ENCODE data around the gene MSX1. TPM values are rescaled to one million over a fixed set of nuclear protein-coding genes. Genes with fewer than 3 reads are reported as not detected.
"Not testable (repeated sequence)": the region's sequence is repeated elsewhere in the genome, so short reads cannot be mapped to it uniquely, and the experiment has no call there.

Gene MSX1
- total RNA-seq, 4 donors from 2014 or later, result 9.7 to 20.5 (median 14.2) TPM

DNA sequence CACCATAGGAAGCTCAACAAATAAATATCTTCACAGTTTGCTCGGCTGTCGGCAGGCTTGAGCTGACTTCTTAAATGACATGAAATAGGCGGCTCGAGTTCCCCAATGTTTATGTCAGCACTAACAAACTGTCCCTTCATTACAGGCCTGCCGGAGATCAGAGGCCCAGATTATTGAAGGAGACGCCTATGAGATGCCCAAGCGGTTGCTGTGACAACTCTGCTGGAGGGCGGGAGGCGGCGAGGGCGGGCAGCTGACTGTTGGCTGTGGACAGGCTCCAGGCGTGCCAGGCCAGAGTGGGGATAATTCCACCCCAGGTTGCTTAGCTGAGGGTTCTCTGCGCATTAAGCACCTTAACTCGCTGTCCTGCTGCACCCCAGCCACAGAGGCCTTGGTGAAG lies 39.2 kb upstream of the MSX1 start:
- DNase-seq (ENCODE audit: low spot score), result no peak
- ATAC-seq (ENCODE audit: low FRiP score), result no peak
- TF ChIP-seq, protein P1, sequence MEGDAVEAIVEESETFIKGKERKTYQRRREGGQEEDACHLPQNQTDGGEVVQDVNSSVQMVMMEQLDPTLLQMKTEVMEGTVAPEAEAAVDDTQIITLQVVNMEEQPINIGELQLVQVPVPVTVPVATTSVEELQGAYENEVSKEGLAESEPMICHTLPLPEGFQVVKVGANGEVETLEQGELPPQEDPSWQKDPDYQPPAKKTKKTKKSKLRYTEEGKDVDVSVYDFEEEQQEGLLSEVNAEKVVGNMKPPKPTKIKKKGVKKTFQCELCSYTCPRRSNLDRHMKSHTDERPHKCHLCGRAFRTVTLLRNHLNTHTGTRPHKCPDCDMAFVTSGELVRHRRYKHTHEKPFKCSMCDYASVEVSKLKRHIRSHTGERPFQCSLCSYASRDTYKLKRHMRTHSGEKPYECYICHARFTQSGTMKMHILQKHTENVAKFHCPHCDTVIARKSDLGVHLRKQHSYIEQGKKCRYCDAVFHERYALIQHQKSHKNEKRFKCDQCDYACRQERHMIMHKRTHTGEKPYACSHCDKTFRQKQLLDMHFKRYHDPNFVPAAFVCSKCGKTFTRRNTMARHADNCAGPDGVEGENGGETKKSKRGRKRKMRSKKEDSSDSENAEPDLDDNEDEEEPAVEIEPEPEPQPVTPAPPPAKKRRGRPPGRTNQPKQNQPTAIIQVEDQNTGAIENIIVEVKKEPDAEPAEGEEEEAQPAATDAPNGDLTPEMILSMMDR (IDR thresholded peaks at IDR 0.05), result no peak

DNA sequence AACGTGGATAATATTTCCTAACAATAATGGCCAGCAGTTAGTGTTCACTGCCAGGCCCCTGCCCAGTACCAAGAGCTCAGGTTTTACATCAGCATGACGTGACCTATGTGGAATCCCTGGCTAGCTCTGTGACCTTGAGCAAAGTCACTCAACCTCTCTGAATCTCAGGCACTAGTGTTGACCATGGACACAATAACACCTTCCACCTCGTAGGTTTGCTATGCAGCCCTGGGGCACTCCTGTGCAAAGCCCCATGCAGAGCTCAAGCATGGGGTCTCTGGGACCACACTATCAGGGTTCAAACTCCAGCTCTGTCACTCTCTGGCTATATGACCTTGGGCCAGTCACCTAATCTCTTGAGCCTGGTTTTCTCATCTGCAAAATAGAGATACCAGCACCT lies 38.7 kb upstream of the MSX1 start:
- TF ChIP-seq, protein P1 (IDR thresholded peaks at IDR 0.05), result no peak
- DNase-seq (ENCODE audit: low spot score), result no peak
- no peak for ATAC-seq (ENCODE audit: low FRiP score)

DNA sequence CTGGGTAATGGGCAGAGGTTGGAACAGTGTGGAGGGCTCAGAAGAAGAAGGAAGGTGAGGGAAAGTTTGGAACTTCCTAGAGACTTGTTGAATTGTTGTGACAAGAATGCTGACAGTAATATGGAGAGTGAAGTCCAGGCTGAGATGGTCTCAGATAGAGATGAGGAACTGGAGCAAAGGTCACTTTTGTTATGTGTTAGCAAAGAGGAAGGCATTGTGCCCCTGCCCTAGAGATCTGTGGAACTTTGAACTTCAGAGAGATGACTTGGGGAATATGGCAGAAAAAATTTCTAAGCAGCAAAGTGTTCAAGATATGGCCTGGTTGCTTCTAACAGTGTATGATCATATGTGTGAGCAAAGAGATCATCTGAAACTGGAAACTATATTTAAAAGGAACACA lies 37.9 kb upstream of the MSX1 start:
- TF ChIP-seq, protein P1 (IDR thresholded peaks at IDR 0.05), result no peak
- ATAC-seq (ENCODE audit: low FRiP score) (no peak), DNase-seq (ENCODE audit: low spot score) (no peak)

DNA sequence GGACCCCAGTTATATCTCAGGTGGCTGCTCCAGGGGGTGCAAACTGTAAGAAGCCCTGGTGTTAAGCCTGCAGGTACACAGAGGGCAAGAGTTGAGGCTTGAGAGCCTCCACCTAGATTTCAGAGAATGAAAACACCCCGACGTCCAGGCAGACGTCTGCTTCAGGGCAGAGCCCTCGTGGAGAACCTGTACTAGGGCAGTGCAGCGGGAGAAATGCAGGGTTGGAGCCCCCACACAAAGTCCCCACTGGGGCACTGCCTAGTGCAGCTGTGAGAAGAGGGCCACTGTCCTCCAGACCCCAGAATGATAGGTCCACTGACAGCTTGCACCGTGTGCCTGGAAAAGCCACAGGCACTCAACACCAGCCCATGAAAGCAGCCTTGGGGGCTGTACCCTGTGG lies 37.2 kb upstream of the MSX1 start:
- not testable (repeated sequence) for ATAC-seq (ENCODE audit: low FRiP score); DNase-seq (ENCODE audit: low spot score)

DNA sequence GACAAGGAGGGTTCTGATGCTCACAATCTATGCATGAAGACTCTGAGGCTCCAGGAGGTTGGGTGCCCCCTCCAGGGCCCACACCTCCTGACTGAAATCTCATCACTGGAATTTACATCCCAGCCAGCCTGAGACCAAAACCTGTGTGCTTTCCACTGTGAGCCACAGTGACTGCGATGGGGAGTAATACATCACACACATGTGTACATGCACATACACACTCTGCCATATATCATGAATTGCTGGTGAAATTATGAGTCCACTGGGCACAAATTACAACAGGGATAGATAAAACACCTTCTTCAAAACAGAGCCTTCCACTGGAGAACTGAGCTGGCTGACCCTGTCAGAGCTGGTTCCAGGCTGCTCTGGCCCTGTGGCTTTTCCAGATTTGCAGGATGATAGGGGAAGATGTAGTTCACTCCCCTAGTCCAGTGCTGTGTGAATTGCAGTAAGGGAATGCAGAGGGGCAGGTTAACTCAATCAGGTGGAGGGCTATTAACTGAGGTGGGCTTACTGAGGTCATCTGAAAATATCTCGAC lies 35.8 kb upstream of the MSX1 start:
- TF ChIP-seq, protein P1 (IDR thresholded peaks at IDR 0.05), result no peak
- no peak for ATAC-seq (ENCODE audit: low FRiP score)
- no peak for DNase-seq (ENCODE audit: low spot score)

DNA sequence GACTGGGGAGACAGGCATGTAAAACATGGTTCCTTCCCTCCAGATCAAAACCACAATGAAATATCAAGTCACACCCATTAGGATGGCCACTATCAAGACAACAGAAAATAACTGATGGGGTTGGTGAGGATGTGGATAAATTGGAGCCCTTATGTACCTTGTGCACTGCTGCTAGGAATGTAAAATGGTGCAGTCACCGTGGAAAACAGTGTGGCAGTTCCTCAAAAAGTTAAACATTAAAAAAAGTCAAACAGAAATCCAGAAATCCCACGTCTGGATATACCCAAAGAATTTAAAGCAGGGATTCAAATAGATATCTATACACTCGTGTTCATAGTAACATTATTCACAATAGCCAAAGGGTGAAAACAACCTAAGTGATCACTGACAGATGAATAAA lies 35.2 kb upstream of the MSX1 start:
- TF ChIP-seq, protein P1 (IDR thresholded peaks at IDR 0.05), result no peak
- DNase-seq (ENCODE audit: low spot score) (no peak), ATAC-seq (ENCODE audit: low FRiP score) (no peak)

DNA sequence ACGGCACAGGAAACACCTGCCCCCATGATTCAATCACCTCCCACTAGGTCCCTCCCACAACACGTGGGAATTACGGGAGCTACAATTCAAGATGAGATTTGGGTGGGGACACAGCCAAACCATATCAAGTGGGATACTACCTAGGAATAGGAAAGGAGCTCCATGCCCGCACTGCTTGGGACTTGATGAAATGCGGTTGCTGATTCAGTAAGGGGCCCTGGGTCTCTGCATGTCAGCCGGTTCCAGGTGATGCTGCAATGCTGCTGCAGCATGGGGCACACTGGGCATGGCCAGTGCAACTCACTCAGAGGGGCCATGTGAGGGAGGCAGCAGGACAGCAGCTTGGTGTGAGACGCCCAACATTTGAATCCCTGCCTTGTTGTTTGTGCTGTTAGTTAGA lies 34.0 kb upstream of the MSX1 start:
- DNase-seq (ENCODE audit: low spot score) (no peak), ATAC-seq (ENCODE audit: low FRiP score) (no peak)
- TF ChIP-seq, protein P1 (IDR thresholded peaks at IDR 0.05), result no peak

DNA sequence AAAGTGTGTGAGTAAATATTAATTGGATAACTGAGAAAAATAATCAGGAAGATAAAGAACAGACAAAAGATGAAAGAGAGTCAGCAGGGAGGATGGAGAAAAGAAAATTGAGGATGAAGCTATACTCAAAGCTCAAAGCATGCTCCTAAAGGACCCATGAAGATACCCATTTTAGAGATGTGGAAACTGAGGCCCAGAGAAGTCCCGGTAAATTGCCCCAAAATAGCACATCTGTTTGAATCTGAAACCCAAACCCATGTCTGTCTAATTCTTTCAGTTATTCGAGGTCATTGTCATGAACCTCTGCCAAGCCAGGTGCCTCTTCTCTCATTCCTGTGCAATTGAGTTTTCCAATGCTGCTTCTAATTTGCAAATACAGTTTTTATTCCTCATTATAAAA lies 29.6 kb upstream of the MSX1 start:
- no peak for ATAC-seq (ENCODE audit: low FRiP score)
- DNase-seq (ENCODE audit: low spot score), result no peak
- TF ChIP-seq, protein P1 (IDR thresholded peaks at IDR 0.05), result no peak

Measured in omental fat pad (tissue), 4 donors.